SK-N-SH treated with all-trans-retinoic acid at 6 μM for 48 hours (cell line): ENCODE results near the gene KATNIP.

Source experiments
- ATAC-seq: fragments of 200-7000 bp; cut with Tn5 transposase; 3 replicates; pipeline ENCODE4 v1.9.1; 2020; ENCODE audit warnings: mild to moderate bottlenecking, moderate library complexity
- BACH2 ChIP-seq: fragments of 250-450 bp; sonication (Bioruptor Pico); IDR thresholded peaks from 2 replicates; pipeline ENCODE4 v1.9.0; 2021; ENCODE audit warnings: mild to moderate bottlenecking, borderline replicate concordance
- CSDC2 ChIP-seq: fragments of 250-450 bp; sonication (Bioruptor Pico); IDR thresholded peaks from 2 replicates; pipeline ENCODE4 v1.5.0; 2020; ENCODE audit warnings: mild to moderate bottlenecking, moderate library complexity
- ESRRG ChIP-seq: fragments of 250-450 bp; sonication (Bioruptor Pico); IDR thresholded peaks from 2 replicates; pipeline ENCODE4 v1.6.1; 2021; ENCODE audit warnings: mild to moderate bottlenecking
- GLIS3 ChIP-seq: fragments of 250-450 bp; sonication (Bioruptor Pico); IDR thresholded peaks from 2 replicates; pipeline ENCODE4 v1.5.0; 2020; ENCODE audit warnings: mild to moderate bottlenecking, moderate library complexity
- ISL1 ChIP-seq: fragments of 250-450 bp; sonication (Bioruptor Pico); IDR thresholded peaks from 2 replicates; pipeline ENCODE4 v2.1.2; 2022; ENCODE audit warnings: mild to moderate bottlenecking, moderate library complexity
- OSR1 ChIP-seq: fragments of 250-450 bp; sonication (Bioruptor Pico); IDR thresholded peaks from 2 replicates; pipeline ENCODE4 v1.8.0; 2022; ENCODE audit warnings: moderate library complexity, mild to moderate bottlenecking, inconsistent platforms
- PPARA ChIP-seq: fragments of 250-450 bp; sonication (Bioruptor Pico); IDR thresholded peaks from 2 replicates; pipeline ENCODE4 v1.5.0; 2020; ENCODE audit warnings: mild to moderate bottlenecking, borderline replicate concordance
- RARB ChIP-seq: fragments of 250-450 bp; sonication (Bioruptor Pico); IDR thresholded peaks from 2 replicates; pipeline ENCODE4 v1.8.0; 2021; ENCODE audit warnings: mild to moderate bottlenecking, moderate library complexity
- SNAI2 ChIP-seq: fragments of 250-450 bp; sonication (Bioruptor Pico); IDR thresholded peaks from 2 replicates; pipeline ENCODE4 v1.5.0; 2020; ENCODE audit warnings: mild to moderate bottlenecking, moderate library complexity
- TCF4 ChIP-seq: fragments of 250-450 bp; sonication (Bioruptor Pico); IDR thresholded peaks from 2 replicates; pipeline ENCODE4 v1.8.0; 2021; ENCODE audit warnings: mild to moderate bottlenecking, moderate library complexity, borderline replicate concordance
- TOX ChIP-seq: fragments of 250-450 bp; sonication (Bioruptor Pico); IDR thresholded peaks from 2 replicates; pipeline ENCODE4 v1.8.0; 2021; ENCODE audit warnings: mild to moderate bottlenecking, moderate library complexity, borderline replicate concordance
- ZC3H10 ChIP-seq: fragments of 250-450 bp; sonication (Bioruptor Pico); IDR thresholded peaks from 2 replicates; pipeline ENCODE4 v1.5.1; 2021; ENCODE audit warnings: mild to moderate bottlenecking, moderate library complexity
- ZFP3 ChIP-seq: fragments of 250-450 bp; sonication (Bioruptor Pico); IDR thresholded peaks from 2 replicates; pipeline ENCODE4 v1.5.0; 2020; ENCODE audit warnings: mild to moderate bottlenecking, moderate library complexity
- ZFP30 ChIP-seq: fragments of 450-650 bp; formaldehyde crosslinking; IDR thresholded peaks from 2 replicates; pipeline ENCODE4 v1.5.0; 2022; ENCODE audit warnings: mild to moderate bottlenecking, moderate library complexity
- ZNF565 ChIP-seq: fragments of 450-650 bp; formaldehyde crosslinking; conservative IDR thresholded peaks from 2 replicates; pipeline ENCODE4 v1.5.0; 2020; ENCODE audit warnings: low read depth, mild to moderate bottlenecking, moderate library complexity
- ZNF70 ChIP-seq: fragments of 450-650 bp; formaldehyde crosslinking; IDR thresholded peaks from 2 replicates; pipeline ENCODE4 v1.5.0; 2020; ENCODE audit warnings: mild to moderate bottlenecking, moderate library complexity
- ZNF8 ChIP-seq: fragments of 450-650 bp; formaldehyde crosslinking; IDR thresholded peaks from 2 replicates; pipeline ENCODE4 v1.5.0; 2020; ENCODE audit warnings: mild to moderate bottlenecking, moderate library complexity
- TF ChIP-seq, protein P1 (sequence below): fragments of 250-450 bp; sonication (Bioruptor Pico); IDR thresholded peaks from 2 replicates; pipeline ENCODE4 v1.8.0; 2021; ENCODE audit warnings: low read depth, mild to moderate bottlenecking, moderate library complexity, borderline replicate concordance
- TF ChIP-seq, protein P2 (sequence below): fragments of 250-450 bp; sonication (Bioruptor Pico); IDR thresholded peaks from 2 replicates; pipeline ENCODE4 v1.8.0; 2020; ENCODE audit warnings: mild to moderate bottlenecking, moderate library complexity, borderline replicate concordance
- TF ChIP-seq, protein P3 (sequence below): fragments of 250-450 bp; sonication (Bioruptor Pico); IDR thresholded peaks from 2 replicates; pipeline ENCODE4 v1.5.1; 2020; ENCODE audit warnings: low read depth, mild to moderate bottlenecking, moderate library complexity
- TF ChIP-seq, protein P4 (sequence below): fragments of 250-450 bp; sonication (Bioruptor Pico); IDR thresholded peaks from 2 replicates; pipeline ENCODE4 v1.5.1; 2021; ENCODE audit warnings: mild to moderate bottlenecking, moderate library complexity
- TF ChIP-seq, protein P5 (sequence below): fragments of 250-450 bp; sonication (Bioruptor Pico); IDR thresholded peaks from 2 replicates; pipeline ENCODE4 v1.5.0; 2020; ENCODE audit warnings: mild to moderate bottlenecking, moderate library complexity

KATNIP gene

DNA sequence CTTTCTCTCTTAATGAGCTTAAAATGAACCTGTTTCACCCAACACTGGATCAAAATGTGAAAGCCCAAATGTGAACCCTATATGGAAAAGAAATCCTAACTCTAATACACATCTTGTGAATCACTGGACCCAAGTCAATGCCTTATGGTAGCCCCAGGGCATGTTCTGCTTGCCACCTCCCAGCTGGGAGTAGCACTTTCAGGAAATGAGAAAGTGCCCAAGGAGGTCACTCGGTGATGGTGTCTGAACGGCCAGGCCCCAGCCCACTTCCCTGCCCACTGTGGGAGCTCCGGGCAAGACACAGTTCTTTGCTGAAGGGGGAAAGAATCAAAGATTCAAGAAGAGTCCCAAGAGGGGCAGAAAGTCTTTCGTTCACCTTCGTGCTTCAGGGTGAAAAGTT, 46.3 kb upstream of the KATNIP start:
- no peak for ATAC-seq
- TF ChIP-seq ZNF8 (CRISPR knock-in tag) (no peak), GLIS3 (CRISPR knock-in tag) (no peak), PPARA (CRISPR knock-in tag) (no peak), OSR1 (CRISPR knock-in tag) (no peak), ZNF70 (CRISPR knock-in tag) (no peak), SNAI2 (CRISPR knock-in tag) (no peak), ZNF565 (CRISPR knock-in tag) (no peak), ESRRG (no peak), ZFP30 (CRISPR knock-in tag) (no peak), ZFP3 (CRISPR knock-in tag) (no peak), TOX (CRISPR knock-in tag) (no peak), CSDC2 (CRISPR knock-in tag) (no peak), BACH2 (CRISPR knock-in tag) (no peak), TCF4 (no peak)
- TF ChIP-seq, protein P1, sequence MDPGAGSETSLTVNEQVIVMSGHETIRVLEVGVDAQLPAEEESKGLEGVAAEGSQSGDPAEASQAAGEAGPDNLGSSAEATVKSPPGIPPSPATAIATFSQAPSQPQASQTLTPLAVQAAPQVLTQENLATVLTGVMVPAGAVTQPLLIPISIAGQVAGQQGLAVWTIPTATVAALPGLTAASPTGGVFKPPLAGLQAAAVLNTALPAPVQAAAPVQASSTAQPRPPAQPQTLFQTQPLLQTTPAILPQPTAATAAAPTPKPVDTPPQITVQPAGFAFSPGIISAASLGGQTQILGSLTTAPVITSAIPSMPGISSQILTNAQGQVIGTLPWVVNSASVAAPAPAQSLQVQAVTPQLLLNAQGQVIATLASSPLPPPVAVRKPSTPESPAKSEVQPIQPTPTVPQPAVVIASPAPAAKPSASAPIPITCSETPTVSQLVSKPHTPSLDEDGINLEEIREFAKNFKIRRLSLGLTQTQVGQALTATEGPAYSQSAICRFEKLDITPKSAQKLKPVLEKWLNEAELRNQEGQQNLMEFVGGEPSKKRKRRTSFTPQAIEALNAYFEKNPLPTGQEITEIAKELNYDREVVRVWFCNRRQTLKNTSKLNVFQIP (CRISPR knock-in tag) = no peak
- TF ChIP-seq, protein P2, sequence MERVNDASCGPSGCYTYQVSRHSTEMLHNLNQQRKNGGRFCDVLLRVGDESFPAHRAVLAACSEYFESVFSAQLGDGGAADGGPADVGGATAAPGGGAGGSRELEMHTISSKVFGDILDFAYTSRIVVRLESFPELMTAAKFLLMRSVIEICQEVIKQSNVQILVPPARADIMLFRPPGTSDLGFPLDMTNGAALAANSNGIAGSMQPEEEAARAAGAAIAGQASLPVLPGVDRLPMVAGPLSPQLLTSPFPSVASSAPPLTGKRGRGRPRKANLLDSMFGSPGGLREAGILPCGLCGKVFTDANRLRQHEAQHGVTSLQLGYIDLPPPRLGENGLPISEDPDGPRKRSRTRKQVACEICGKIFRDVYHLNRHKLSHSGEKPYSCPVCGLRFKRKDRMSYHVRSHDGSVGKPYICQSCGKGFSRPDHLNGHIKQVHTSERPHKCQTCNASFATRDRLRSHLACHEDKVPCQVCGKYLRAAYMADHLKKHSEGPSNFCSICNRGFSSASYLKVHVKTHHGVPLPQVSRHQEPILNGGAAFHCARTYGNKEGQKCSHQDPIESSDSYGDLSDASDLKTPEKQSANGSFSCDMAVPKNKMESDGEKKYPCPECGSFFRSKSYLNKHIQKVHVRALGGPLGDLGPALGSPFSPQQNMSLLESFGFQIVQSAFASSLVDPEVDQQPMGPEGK (CRISPR knock-in tag) = no peak
- TF ChIP-seq, protein P3, sequence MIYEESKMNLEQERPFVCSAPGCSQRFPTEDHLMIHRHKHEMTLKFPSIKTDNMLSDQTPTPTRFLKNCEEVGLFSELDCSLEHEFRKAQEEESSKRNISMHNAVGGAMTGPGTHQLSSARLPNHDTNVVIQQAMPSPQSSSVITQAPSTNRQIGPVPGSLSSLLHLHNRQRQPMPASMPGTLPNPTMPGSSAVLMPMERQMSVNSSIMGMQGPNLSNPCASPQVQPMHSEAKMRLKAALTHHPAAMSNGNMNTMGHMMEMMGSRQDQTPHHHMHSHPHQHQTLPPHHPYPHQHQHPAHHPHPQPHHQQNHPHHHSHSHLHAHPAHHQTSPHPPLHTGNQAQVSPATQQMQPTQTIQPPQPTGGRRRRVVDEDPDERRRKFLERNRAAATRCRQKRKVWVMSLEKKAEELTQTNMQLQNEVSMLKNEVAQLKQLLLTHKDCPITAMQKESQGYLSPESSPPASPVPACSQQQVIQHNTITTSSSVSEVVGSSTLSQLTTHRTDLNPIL (CRISPR knock-in tag) = no peak
- TF ChIP-seq, protein P4, sequence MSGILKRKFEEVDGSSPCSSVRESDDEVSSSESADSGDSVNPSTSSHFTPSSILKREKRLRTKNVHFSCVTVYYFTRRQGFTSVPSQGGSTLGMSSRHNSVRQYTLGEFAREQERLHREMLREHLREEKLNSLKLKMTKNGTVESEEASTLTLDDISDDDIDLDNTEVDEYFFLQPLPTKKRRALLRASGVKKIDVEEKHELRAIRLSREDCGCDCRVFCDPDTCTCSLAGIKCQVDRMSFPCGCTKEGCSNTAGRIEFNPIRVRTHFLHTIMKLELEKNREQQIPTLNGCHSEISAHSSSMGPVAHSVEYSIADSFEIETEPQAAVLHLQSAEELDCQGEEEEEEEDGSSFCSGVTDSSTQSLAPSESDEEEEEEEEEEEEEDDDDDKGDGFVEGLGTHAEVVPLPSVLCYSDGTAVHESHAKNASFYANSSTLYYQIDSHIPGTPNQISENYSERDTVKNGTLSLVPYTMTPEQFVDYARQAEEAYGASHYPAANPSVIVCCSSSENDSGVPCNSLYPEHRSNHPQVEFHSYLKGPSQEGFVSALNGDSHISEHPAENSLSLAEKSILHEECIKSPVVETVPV (CRISPR knock-in tag) = no peak

DNA sequence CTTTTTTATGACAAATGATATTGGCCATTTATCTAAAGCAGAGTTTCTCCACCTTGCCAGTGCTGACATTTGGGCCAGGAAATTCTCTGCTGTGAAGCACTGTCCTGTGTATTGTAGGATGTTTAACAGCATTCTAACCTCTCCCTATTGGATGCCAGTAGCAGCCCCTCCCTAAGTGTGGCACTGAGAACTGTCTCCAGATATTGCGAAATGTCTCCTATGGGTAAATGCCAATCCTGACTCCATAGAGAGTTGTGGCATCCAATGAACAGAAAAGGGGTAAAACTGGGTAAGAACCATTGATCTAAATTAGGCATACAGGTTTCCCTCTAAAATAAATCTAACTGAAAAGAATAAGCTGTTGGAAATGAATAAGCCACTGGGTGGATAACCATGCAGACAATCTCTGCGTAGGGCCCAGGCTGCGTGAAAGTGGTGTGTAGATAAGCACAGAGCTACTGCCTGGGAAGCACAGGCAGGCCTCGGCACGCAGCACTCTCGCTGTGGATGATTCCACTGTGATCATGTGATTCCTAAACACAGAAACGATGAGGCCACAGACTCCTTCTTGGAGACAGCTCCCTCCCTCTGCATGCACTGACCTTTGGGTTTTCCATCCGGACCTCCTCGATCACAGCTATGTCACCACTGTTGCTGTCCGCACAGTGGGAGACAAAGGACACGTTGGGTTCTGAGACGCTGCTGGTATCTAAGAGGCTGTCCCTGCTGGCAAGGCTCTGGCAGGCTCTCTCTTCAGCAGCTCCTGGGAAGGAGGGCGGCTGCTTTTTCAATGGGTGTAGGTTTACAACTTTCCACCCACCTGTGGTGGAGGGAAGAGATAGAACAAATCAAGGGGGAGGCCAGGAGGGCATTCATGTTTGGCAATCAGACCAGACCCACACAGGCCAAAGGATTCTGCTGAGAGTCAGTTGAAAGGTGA, 44.4 kb upstream of the KATNIP start:
- no peak for ATAC-seq
- TF ChIP-seq ZNF70 (CRISPR knock-in tag) = no peak
- no peak for TF ChIP-seq ISL1 (CRISPR knock-in tag)
- TF ChIP-seq PPARA (CRISPR knock-in tag) = no peak
- no peak for TF ChIP-seq ESRRG
- TF ChIP-seq, protein P3 (CRISPR knock-in tag) = no peak
- no peak for TF ChIP-seq BACH2 (CRISPR knock-in tag)
- TF ChIP-seq, protein P1 (CRISPR knock-in tag) = no peak
- no peak for TF ChIP-seq ZFP3 (CRISPR knock-in tag)
- TF ChIP-seq, all 23 proteins: peak for 0

DNA sequence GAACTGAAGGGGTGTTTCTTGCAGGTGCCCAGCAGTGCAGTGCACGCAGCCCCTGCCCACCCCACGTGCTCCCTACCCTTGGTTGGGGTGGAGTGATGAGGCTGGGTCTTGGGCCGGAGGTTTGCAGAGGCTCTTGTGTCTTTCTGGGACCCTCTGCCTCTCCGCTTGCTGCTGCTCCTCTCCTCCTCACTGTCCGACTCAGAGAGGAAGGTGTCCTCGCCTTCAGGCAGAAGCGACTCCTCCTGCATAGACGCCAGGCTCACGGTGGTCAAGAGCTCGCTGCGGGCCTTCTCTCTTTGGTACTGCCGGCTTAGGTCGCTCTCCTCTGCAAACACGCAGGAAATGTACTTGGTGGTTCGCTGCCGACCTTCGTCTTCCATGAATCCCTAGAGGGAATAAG, 43.2 kb upstream of the KATNIP start:
- TF ChIP-seq ISL1 (CRISPR knock-in tag) = no peak
- no peak for TF ChIP-seq RARB (CRISPR knock-in tag)
- no peak for TF ChIP-seq GLIS3 (CRISPR knock-in tag)
- TF ChIP-seq ZNF8 (CRISPR knock-in tag) = no peak
- TF ChIP-seq, protein P5, sequence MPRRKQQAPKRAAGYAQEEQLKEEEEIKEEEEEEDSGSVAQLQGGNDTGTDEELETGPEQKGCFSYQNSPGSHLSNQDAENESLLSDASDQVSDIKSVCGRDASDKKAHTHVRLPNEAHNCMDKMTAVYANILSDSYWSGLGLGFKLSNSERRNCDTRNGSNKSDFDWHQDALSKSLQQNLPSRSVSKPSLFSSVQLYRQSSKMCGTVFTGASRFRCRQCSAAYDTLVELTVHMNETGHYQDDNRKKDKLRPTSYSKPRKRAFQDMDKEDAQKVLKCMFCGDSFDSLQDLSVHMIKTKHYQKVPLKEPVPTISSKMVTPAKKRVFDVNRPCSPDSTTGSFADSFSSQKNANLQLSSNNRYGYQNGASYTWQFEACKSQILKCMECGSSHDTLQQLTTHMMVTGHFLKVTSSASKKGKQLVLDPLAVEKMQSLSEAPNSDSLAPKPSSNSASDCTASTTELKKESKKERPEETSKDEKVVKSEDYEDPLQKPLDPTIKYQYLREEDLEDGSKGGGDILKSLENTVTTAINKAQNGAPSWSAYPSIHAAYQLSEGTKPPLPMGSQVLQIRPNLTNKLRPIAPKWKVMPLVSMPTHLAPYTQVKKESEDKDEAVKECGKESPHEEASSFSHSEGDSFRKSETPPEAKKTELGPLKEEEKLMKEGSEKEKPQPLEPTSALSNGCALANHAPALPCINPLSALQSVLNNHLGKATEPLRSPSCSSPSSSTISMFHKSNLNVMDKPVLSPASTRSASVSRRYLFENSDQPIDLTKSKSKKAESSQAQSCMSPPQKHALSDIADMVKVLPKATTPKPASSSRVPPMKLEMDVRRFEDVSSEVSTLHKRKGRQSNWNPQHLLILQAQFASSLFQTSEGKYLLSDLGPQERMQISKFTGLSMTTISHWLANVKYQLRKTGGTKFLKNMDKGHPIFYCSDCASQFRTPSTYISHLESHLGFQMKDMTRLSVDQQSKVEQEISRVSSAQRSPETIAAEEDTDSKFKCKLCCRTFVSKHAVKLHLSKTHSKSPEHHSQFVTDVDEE (CRISPR knock-in tag) = no peak
- TF ChIP-seq ZC3H10 (CRISPR knock-in tag) = no peak
- TF ChIP-seq, all 23 proteins: peak for 0
- no peak for ATAC-seq
